C4-2B (cell line): ENCODE data around the gene ITGB3.
A peak's percentile ranks its signal among the peaks of the same experiment; 100 is the strongest.

ENCODE experiments used
- H3K27ac ChIP-seq: fragments of 450-650 bp; 2 replicates; pipeline ENCODE4 v1.5.1; 2017
- ZFX ChIP-seq: fragments of 450-650 bp; IDR thresholded peaks from 2 replicates; pipeline ENCODE4 v1.6.1; 2017
- TF ChIP-seq, protein P1 (sequence below): fragments of 450-650 bp; conservative IDR thresholded peaks from 2 replicates; pipeline ENCODE4 v1.5.1; 2017; ENCODE audit warnings: mild to moderate bottlenecking

Gene ITGB3

DNA sequence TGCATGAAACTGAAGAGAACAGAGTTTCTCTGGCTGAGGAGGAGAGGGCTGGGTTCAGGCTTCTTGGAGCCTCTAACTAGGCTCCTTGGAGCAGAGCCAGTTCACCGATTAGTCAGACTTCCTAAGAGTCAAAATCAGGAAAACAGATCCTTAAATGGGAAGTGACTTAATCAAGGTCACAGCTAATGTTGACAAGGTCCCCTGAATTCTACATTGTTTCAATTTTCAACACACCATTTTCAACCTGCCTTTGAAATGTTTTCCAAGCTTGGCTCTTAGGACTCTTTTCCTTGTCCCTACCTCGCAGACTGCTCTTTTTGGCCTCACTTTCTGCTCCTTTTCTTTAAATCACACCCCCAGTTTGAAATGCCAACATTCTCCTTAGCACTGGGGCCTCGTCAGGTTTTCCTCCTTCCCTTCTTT lies 28.2 kb upstream of the ITGB3 start:
- TF ChIP-seq, protein P1, sequence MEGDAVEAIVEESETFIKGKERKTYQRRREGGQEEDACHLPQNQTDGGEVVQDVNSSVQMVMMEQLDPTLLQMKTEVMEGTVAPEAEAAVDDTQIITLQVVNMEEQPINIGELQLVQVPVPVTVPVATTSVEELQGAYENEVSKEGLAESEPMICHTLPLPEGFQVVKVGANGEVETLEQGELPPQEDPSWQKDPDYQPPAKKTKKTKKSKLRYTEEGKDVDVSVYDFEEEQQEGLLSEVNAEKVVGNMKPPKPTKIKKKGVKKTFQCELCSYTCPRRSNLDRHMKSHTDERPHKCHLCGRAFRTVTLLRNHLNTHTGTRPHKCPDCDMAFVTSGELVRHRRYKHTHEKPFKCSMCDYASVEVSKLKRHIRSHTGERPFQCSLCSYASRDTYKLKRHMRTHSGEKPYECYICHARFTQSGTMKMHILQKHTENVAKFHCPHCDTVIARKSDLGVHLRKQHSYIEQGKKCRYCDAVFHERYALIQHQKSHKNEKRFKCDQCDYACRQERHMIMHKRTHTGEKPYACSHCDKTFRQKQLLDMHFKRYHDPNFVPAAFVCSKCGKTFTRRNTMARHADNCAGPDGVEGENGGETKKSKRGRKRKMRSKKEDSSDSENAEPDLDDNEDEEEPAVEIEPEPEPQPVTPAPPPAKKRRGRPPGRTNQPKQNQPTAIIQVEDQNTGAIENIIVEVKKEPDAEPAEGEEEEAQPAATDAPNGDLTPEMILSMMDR, result no peak
- no peak for TF ChIP-seq ZFX
- H3K27ac ChIP-seq, result no peak overlapping the region

DNA sequence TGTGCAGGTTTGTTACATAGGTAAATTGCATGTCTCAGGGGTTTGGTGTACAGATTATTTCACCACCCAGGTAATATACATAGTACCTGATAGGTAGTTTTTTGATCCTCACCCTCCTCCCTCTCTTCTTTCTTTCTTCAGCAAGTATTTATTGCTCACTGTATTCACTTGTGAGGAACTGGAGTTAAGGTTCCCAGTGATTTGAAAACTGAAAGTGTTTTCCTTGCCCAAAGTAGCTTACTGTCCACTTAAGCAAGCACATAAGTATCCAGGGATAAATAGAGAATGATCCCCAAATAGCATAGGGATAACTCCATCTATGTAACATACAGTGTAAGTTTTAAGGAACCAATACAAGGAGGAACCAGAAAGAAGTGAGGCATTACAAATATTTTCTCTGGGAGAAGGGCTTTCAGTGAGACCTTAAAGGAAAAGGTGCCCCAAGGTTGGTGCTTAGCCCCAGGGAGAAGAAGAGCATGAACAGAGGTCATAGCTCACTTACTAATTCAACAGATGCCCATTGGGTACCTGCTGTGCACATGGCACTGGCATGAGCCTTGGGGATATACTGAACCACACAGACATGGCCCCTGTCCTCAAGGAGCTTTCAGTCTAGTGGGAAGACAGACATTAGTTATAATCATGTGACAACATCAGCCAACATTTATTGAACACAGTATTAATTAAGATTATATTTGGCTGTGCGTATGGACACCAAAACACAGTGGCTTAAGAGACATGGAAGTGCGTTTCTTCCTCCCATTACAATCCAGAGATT lies 27.5 kb upstream of the ITGB3 start:
- H3K27ac ChIP-seq, result no peak overlapping the region
- TF ChIP-seq, protein P1, result no peak
- TF ChIP-seq ZFX, result no peak

DNA sequence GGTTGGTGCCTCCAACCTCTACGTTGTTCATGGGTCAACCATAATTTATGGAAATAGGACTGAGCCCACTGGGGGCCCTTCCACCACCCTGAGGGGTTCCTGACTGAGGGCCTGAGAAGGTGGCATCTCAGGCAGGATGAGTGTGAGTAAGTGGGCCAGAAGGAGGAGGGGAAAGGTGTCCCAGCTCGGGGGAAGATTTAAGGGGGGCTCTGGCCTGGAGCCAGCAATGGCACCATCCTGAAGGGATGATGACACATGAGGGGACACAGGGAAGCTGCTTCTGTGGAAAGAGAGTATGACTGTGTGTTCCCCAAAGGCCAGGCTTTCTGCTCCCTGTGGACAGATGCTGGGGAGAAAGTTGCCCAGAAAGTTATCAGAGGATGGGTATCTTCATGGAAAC lies 25.8 kb upstream of the ITGB3 start:
- no peak overlapping the region for H3K27ac ChIP-seq
- TF ChIP-seq ZFX, result no peak
- TF ChIP-seq, protein P1, result no peak

DNA sequence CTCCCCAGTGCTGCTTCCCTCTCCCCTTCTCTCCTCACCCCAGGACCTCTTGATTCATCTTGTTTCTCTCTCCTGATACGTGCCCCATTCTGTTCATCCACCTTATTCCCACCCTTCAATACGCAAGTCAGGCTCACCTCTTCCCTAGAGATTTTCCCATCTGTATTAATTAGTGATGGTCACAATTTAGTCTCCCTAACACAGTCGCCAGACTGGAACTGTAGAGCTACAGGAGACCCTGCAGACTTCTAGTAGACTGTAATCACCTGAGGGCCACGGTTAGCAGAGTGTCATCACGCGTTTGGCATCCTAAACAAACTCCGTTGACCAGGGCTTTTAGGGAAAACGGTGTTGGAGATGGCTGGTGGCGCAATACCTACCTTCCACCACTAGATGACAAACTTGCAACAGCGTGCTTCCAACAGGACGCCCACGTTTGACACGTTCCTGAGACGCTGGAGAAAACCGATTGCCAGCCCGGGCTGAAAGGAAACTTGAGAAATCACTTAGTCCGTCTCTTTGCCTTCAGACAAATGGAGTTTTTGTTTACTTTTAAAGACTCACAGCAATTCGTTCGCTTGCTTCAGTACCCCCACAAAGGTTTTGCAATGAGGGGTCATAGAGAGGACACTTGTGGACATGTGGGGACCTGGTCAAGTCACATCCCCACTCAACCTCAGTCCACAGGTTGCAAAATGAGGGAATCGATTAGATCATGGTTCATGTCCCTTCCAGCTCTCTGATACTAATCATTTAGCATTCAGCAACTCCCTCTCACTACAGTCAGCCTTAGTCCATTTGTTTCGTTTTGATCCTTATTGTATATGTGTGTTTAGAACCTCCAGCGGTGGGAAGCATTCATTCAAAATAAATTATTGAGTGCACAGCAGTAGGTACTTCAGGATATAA lies 23.8 kb upstream of the ITGB3 start:
- no peak overlapping the region for H3K27ac ChIP-seq
- TF ChIP-seq, protein P1, result peak; percentile 100
- TF ChIP-seq ZFX, result no peak

DNA sequence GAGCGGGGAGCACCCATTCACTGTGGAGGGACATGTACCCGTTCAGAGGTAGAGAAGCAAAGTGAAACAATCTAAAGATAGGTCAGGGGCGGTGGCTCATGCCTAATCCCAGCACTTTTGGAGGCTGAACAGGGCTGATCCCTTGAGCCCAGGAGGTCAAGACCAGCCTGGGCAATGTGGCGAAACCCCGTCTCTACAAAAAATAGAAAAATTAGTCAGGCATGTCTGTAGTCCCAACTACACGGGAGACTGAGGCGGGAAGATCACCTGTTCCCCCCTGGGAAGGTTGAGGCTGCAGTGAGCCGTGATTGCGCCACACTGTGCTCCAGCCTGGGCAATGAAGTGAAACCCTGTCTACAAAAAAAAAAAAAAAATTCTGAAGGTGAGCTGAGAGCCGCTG lies 22.8 kb upstream of the ITGB3 start:
- TF ChIP-seq, protein P1, result no peak
- no peak for TF ChIP-seq ZFX
- no peak overlapping the region for H3K27ac ChIP-seq

DNA sequence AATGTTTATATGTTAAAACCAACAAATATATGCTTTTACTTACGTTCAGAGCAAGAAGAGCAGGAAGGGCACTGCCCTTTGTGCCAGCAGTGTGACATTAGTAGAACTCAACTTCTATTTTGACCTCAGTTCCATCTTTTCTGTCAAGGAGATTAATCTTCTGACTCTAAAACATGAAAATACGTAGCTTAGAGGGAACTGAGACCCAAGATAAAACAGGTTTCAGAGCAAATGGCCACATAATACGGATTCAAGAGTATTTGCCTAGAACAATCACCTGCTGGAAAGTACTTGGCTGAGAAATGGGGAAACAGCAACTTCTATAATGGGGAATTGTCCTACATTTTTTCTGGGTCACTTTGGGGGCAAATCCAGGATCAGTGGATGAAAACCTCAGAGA lies 22.3 kb upstream of the ITGB3 start:
- no peak for TF ChIP-seq ZFX
- TF ChIP-seq, protein P1, result no peak
- H3K27ac ChIP-seq, result no peak overlapping the region

DNA sequence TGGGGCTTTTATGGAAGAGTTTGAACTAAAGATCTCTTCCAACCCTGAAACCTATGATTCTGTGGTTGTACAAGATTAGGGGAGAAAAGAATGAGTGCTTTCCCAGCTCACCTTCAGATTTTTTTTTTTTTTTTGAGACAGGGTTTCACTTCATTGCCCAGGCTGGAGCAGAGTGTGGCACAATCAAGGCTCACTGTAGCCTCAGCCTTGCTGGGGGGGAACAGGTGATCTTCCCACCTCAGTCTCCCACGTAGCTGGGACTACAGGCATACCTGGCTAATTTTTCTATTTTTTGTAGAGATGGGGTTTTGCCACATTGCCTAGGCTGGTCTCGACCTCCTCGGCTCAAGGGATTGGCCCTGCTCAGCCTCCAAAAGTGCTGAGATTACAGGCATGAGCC lies 21.8 kb upstream of the ITGB3 start:
- TF ChIP-seq, protein P1, result no peak
- no peak for TF ChIP-seq ZFX
- no peak overlapping the region for H3K27ac ChIP-seq
